Prostate gland (tissue), 2 donors: ENCODE measurements around the gene ZNF302.

Source experiments
- POLR2A ChIP-seq: fragments of 450-650 bp; IDR thresholded peaks from one replicate; pipeline ENCODE4 v1.6.1; 2016; ENCODE audit warnings: antibody characterized with exemption, mild to moderate bottlenecking
- POLR2AphosphoS5 ChIP-seq: sonication (generic); formaldehyde crosslinking; IDR thresholded peaks from one replicate; pipeline ENCODE4 v1.6.1; 2017; ENCODE audit warnings: antibody characterized with exemption
- TF ChIP-seq, protein P1 (sequence below), 4 experiments: fragments of 200-600 bp in 2 of 4; fragments of 450-650 bp in 2 of 4; sonication (generic) in 2 of 4; IDR thresholded peaks; 1 replicate in 3 of 4; 2 replicates in 1 of 4; pipeline ENCODE4 v1.5.1; 2016 to 2019; ENCODE audit warnings: antibody characterized with exemption in 4 of 4, mild to moderate bottlenecking in 2 of 4, moderate library complexity in 2 of 4

GRCh38 chr19:34673590-34673989 is 3.9 kb upstream of the ZNF302 start:
- TF ChIP-seq, protein P1, sequence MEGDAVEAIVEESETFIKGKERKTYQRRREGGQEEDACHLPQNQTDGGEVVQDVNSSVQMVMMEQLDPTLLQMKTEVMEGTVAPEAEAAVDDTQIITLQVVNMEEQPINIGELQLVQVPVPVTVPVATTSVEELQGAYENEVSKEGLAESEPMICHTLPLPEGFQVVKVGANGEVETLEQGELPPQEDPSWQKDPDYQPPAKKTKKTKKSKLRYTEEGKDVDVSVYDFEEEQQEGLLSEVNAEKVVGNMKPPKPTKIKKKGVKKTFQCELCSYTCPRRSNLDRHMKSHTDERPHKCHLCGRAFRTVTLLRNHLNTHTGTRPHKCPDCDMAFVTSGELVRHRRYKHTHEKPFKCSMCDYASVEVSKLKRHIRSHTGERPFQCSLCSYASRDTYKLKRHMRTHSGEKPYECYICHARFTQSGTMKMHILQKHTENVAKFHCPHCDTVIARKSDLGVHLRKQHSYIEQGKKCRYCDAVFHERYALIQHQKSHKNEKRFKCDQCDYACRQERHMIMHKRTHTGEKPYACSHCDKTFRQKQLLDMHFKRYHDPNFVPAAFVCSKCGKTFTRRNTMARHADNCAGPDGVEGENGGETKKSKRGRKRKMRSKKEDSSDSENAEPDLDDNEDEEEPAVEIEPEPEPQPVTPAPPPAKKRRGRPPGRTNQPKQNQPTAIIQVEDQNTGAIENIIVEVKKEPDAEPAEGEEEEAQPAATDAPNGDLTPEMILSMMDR (IDR thresholded peaks at IDR 0.05), result no peak
- TF ChIP-seq POLR2AphosphoS5, result no peak
- no peak for TF ChIP-seq POLR2A
